ACC112 (cell line): ENCODE results near the gene TUB.

Experiments used
- H2AFZ ChIP-seq: fragments of 200-600 bp; sonication (generic); one replicate; pipeline ENCODE4 v1.6.0; 2017; ENCODE audit warnings: antibody characterized with exemption, low read length; ENCODE audit not compliant: unreplicated experiment
- H3K27ac ChIP-seq: fragments of 200-600 bp; sonication (generic); 2 replicates; pipeline ENCODE4 v1.5.1; 2014; ENCODE audit warnings: low read depth, mild to moderate bottlenecking, antibody characterized with exemption, low read length, moderate library complexity
- H3K27me3 ChIP-seq: fragments of 200-600 bp; sonication (generic); 2 replicates; pipeline ENCODE4 v1.6.1; 2014; ENCODE audit warnings: mild to moderate bottlenecking, antibody characterized with exemption, low read length, moderate library complexity, mixed read lengths; ENCODE audit not compliant: insufficient read depth
- H3K36me3 ChIP-seq: fragments of 200-600 bp; sonication (generic); 2 replicates; pipeline ENCODE4 v1.6.1; 2016; ENCODE audit warnings: mild to moderate bottlenecking, antibody characterized with exemption, low read length, moderate library complexity, mixed read lengths; ENCODE audit not compliant: insufficient read depth
- H3K4me1 ChIP-seq: fragments of 200-600 bp; sonication (generic); one replicate; pipeline ENCODE4 v1.6.1; 2016; ENCODE audit warnings: low read length, mixed read lengths; ENCODE audit not compliant: insufficient read depth, unreplicated experiment, control insufficient read depth
- H3K4me3 ChIP-seq: fragments of 200-600 bp; sonication (generic); 2 replicates; pipeline ENCODE4 v1.5.1; 2014; ENCODE audit warnings: mild to moderate bottlenecking, low read depth, low read length
- H3K79me2 ChIP-seq: fragments of 200-600 bp; sonication (generic); one replicate; pipeline ENCODE4 v1.6.0; 2016; ENCODE audit warnings: low read length; ENCODE audit not compliant: control insufficient read depth, unreplicated experiment, insufficient read depth

Gene TUB

GRCh38 chr11:8069771-8070170 lies 11.2 kb upstream of the TUB start:
- H3K4me1 ChIP-seq = peaks cover 20% of the 10 kb centered on the region
- H3K27ac ChIP-seq = no peak overlapping the region
- no peaks in the 10 kb centered on the region for H3K79me2 ChIP-seq
- peaks cover 7% of the 10 kb centered on the region; the same call in 1 of the 2 replicates for H3K27me3 ChIP-seq
- no peak overlapping the region for H3K4me3 ChIP-seq
- H3K36me3 ChIP-seq = no peaks in the 10 kb centered on the region
- H2AFZ ChIP-seq = no peak overlapping the region

GRCh38 chr11:8070417-8071115 lies 10.4 kb upstream of the TUB start:
- Histone ChIP-seq H2AFZ (no peak overlapping the region), H3K4me3 (no peak overlapping the region), H3K27ac (no peak overlapping the region), H3K4me1 (peaks cover 20% of the 10 kb centered on the region), H3K79me2 (no peaks in the 10 kb centered on the region), H3K27me3 (peaks cover 7% of the 10 kb centered on the region; the same call in 1 of the 2 replicates), H3K36me3 (no peaks in the 10 kb centered on the region)

- Histone ChIP-seq H3K4me1 (peaks cover 20% of the 10 kb centered on the region), H2AFZ (no peak overlapping the region), H3K79me2 (no peaks in the 10 kb centered on the region), H3K27ac (no peak overlapping the region), H3K36me3 (no peaks in the 10 kb centered on the region), H3K4me3 (no peak overlapping the region), H3K27me3 (peaks cover 7% of the 10 kb centered on the region; the same call in 1 of the 2 replicates)
Observed at GRCh38 chr11:8071616-8072581, 9.1 kb upstream of the TUB start.

- Histone ChIP-seq H3K27me3 (peaks cover 7% of the 10 kb centered on the region; the same call in 1 of the 2 replicates), H3K36me3 (no peaks in the 10 kb centered on the region), H3K27ac (no peak overlapping the region), H3K4me1 (peaks cover under 1% of the 10 kb centered on the region), H3K79me2 (no peaks in the 10 kb centered on the region), H3K4me3 (no peak overlapping the region), H2AFZ (no peak overlapping the region)
Observed at GRCh38 chr11:8075119-8075726, 5.8 kb upstream of the TUB start.

- Histone ChIP-seq H3K36me3 (no peaks in the 10 kb centered on the region), H3K27ac (no peak overlapping the region), H3K27me3 (no peaks in the 10 kb centered on the region), H2AFZ (no peak overlapping the region), H3K79me2 (peaks cover 17% of the 10 kb centered on the region), H3K4me3 (no peak overlapping the region), H3K4me1 (peaks cover 9% of the 10 kb centered on the region)
Observed at GRCh38 chr11:8079111-8079675, 1.8 kb upstream of the TUB start.

- Histone ChIP-seq H3K36me3 (no peaks in the 10 kb centered on the region), H3K27me3 (no peaks in the 10 kb centered on the region), H2AFZ (peak overlapping the region; percentile 67), H3K27ac (no peak overlapping the region), H3K4me3 (peak overlapping the region; percentile 85), H3K4me1 (peaks cover 9% of the 10 kb centered on the region), H3K79me2 (peaks cover 23% of the 10 kb centered on the region)
Observed at GRCh38 chr11:8080069-8080670, 841 bp upstream of the TUB start.

GRCh38 chr11:8081591-8082250 lies 710 bp downstream of the TUB start:
- Histone ChIP-seq H3K36me3 (no peaks in the 10 kb centered on the region), H3K4me1 (peaks cover 9% of the 10 kb centered on the region), H3K27me3 (no peaks in the 10 kb centered on the region), H3K4me3 (peak overlapping the region; percentile 85), H3K27ac (no peak overlapping the region), H3K79me2 (peaks cover 25% of the 10 kb centered on the region), H2AFZ (peak overlapping the region; percentile 26)

- Histone ChIP-seq H3K4me3 (peak overlapping the region; percentile 85), H3K79me2 (peaks cover 25% of the 10 kb centered on the region), H2AFZ (no peak overlapping the region), H3K27me3 (no peaks in the 10 kb centered on the region), H3K36me3 (no peaks in the 10 kb centered on the region), H3K4me1 (peaks cover 9% of the 10 kb centered on the region), H3K27ac (no peak overlapping the region)
Observed at GRCh38 chr11:8082391-8083087, 1.5 kb downstream of the TUB start.

GRCh38 chr11:8083088-8083395 lies 2.0 kb downstream of the TUB start:
- peaks cover 9% of the 10 kb centered on the region for H3K4me1 ChIP-seq
- H3K36me3 ChIP-seq = no peaks in the 10 kb centered on the region
- no peak overlapping the region for H3K4me3 ChIP-seq
- no peak overlapping the region for H3K27ac ChIP-seq
- H2AFZ ChIP-seq = no peak overlapping the region
- H3K79me2 ChIP-seq = peaks cover 25% of the 10 kb centered on the region
- no peaks in the 10 kb centered on the region for H3K27me3 ChIP-seq
